IPS-NIHi11 (cell line): ENCODE data around the gene MITF.

ENCODE experiments used
- DNase-seq: peaks from one replicate; pipeline ENCODE4 v3.0.0; 2012; ENCODE audit warnings: mixed read lengths, low spot score

Gene MITF

GRCh38 chr3:69963643-69964042, 224.4 kb downstream of the MITF start:
- no peak for DNase-seq

GRCh38 chr3:69967156-69967555, 227.9 kb downstream of the MITF start:
- no peak for DNase-seq

GRCh38 chr3:69970827-69971226, 231.6 kb downstream of the MITF start:
- DNase-seq = no peak

- DNase-seq = no peak
Observed at GRCh38 chr3:69972672-69973071, 233.4 kb downstream of the MITF start.

- DNase-seq = no peak
Observed at GRCh38 chr3:69976021-69976420, 236.8 kb downstream of the MITF start.

- DNase-seq = no peak
Observed at GRCh38 chr3:69983546-69984265, 244.4 kb downstream of the MITF start.

GRCh38 chr3:69985266-69985665, 246.0 kb downstream of the MITF start:
- DNase-seq = peak; percentile 24

- DNase-seq = no peak
Observed at GRCh38 chr3:69986419-69986818, 247.2 kb downstream of the MITF start.

GRCh38 chr3:69987833-69988232, 248.6 kb downstream of the MITF start:
- DNase-seq = no peak

GRCh38 chr3:69993757-69994156, 254.5 kb downstream of the MITF start:
- no peak for DNase-seq

- no peak for DNase-seq
Observed at GRCh38 chr3:69994919-69995318, 255.7 kb downstream of the MITF start.

- DNase-seq = no peak
Observed at GRCh38 chr3:69997631-69998307, 258.5 kb downstream of the MITF start.

- no peak for DNase-seq
Observed at GRCh38 chr3:69998759-69999139, 259.5 kb downstream of the MITF start.

GRCh38 chr3:69999140-70000027, 260.1 kb downstream of the MITF start, which contains the start of gene SAMMSON:
SAMMSON (plus strand) TSS chr3:69999733.
- DNase-seq = no peak

GRCh38 chr3:70000028-70000410, 260.8 kb downstream of the MITF start:
- DNase-seq = no peak

- no peak for DNase-seq
Observed at GRCh38 chr3:70000563-70001081, 261.4 kb downstream of the MITF start.

GRCh38 chr3:70003119-70003518, 263.9 kb downstream of the MITF start:
- no peak for DNase-seq

- DNase-seq = no peak
Observed at GRCh38 chr3:70006089-70006488, 266.8 kb downstream of the MITF start.

GRCh38 chr3:70010346-70010745, 271.1 kb downstream of the MITF start:
- DNase-seq = no peak

- no peak for DNase-seq
Observed at GRCh38 chr3:70011582-70011981, 272.3 kb downstream of the MITF start.
